Measurements from ENCODE around the gene FLT4. TPM values are rescaled to one million over a fixed set of nuclear protein-coding genes. Genes with fewer than 3 reads are reported as not detected.

The FLT4 gene
- total RNA-seq, 1 donor from 2014 or later: 11.7 TPM

- no peak for DNase-seq (ENCODE audit: low spot score)
- ATAC-seq: no peak
- intact Hi-C loops (cut with DNase I): no loop called here
Measured at GRCh38 chr5:180600554-180601041, 48.8 kb downstream of the FLT4 start.

DNA sequence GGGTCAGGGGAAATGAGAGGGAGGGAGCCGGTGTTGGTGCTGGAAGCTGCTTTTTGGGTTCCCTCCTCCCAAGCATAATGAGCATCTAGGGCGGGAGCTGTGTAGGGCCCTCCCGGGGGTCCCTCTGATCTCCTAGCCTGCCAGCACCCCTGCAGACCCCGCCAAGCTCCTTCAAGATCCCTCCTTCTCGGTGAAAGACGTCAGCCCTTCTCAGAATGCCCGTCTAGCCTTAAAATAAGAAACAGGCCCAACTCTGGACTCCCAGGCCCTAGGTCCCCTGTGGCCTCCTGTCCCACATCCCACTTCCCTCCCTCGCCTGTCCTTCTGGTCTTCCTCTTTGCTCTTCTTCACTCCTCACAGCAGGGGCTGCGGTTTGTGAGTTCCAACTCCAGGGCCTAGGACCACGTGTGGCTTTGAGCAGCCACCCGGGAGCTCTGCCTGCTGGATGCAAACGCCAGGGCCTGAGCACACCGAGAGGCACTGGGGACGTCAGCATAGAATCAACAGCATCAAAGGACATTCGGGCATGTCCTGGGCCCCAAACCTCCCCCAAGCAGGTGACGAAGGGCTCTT lies 49.3 kb downstream of the FLT4 start:
- intact Hi-C loops (cut with DNase I): no loop called here
- DNase-seq (ENCODE audit: low spot score) (peak; percentile 19), ATAC-seq (no peak)

DNA sequence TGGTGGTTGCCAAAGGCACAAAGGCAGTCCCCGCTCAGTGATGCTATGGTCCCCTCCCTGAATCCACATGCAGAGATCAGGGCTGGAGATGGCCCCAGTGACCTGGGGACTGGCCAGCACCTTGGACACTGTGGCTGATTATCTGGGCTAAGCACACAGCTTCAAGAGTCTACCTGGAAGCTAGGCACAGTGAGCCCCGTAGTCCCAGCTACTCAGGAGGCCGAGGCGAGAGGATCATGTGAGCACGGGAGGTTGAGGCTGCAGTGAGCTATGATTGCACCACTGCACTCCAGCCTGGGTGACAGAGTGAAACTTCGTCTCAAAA lies 49.8 kb downstream of the FLT4 start:
- intact Hi-C loops (cut with DNase I): no loop called here
- ATAC-seq: no peak
- DNase-seq (ENCODE audit: low spot score): peak; percentile 26

DNA sequence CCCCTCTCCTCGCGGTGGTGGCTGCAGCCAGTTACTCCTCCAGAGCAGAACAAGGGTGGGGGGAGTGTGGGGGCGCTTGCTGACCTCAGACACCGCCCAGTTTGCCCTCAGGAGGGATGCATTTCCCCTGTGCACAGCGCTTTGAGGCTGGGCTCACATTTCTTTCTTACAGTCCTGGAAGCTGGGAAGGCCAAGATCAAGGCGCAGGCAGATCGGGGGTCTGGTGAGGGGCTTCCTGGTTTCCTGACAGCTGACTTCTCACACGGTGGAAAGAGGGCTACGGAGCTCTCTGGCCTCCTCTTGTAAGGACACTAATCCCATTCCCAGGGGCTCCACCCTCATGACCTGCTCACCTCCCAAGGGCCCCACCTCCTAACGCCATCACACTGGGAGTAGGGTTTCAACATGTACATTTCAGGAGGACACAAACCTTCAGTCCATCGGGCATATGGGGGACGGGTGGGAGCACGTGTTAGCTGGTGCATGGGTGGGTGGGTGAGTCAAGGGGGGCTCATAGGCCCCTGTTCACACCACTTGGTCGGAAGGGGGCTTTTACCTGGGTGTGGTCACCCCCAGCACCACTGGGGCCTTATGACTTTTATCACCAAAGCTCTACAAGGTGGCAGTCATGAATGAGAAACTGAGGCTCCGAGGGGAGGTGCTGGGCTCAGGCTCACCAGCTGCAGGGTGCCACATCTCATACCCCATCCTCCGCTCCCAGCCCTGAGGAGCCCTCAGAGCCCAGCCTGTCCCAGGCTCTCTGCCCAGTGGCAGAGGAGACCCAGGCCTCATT lies 50.4 kb downstream of the FLT4 start:
- intact Hi-C loops (cut with DNase I): no loop called here
- ATAC-seq (no peak), DNase-seq (ENCODE audit: low spot score) (peak; percentile 36)

- DNase-seq (ENCODE audit: low spot score) (no peak), ATAC-seq (no peak)
Measured at GRCh38 chr5:180598316-180598701, 51.1 kb downstream of the FLT4 start.

GRCh38 chr5:180596668-180597231 lies 52.6 kb downstream of the FLT4 start:
- intact Hi-C loops (cut with DNase I): no loop called here
- DNase-seq (ENCODE audit: low spot score) (peak; percentile 36), ATAC-seq (no peak)

More at GRCh38 chr5:180598316-180598701, 51.1 kb downstream of the FLT4 start:
- intact Hi-C loops (cut with DNase I): no loop called here

- intact Hi-C loops (cut with DNase I): no loop called here
- ATAC-seq: no peak
- peak; percentile 49 for DNase-seq (ENCODE audit: low spot score)
Measured at GRCh38 chr5:180596115-180596667, 53.2 kb downstream of the FLT4 start.

GRCh38 chr5:180595381-180596114 lies 53.9 kb downstream of the FLT4 start:
- ATAC-seq (no peak), DNase-seq (ENCODE audit: low spot score) (peak; percentile 39)
- intact Hi-C loops (cut with DNase I): no loop called here

DNA sequence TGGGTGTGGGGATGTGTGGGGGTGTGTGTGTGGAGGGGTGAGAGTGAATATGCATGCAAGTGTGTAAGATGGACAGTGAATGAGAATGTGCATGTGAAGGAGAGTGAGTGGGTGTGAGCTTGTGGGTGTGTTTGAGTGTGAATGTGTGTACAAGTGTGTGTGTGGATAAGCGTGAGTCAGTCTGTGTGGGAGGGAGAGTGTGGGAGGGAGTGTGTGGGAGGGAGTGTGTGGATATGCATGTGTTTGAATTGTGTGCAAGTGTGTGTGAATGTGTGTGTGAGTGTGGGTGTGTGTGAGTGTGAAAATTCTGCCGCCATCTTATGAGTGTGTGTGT lies 54.4 kb downstream of the FLT4 start:
- DNase-seq (ENCODE audit: low spot score): no peak
- intact Hi-C loops (cut with DNase I): no loop called here
- ATAC-seq: no peak

- DNase-seq (ENCODE audit: low spot score) (peak; percentile 32), ATAC-seq (no peak)
- intact Hi-C loops (cut with DNase I): no loop called here
Measured at GRCh38 chr5:180594311-180595045, 54.9 kb downstream of the FLT4 start.

- ATAC-seq (no peak), DNase-seq (ENCODE audit: low spot score) (peak; percentile 21)
- intact Hi-C loops (cut with DNase I): no loop called here
Measured at GRCh38 chr5:180593446-180594206, 55.8 kb downstream of the FLT4 start.

DNA sequence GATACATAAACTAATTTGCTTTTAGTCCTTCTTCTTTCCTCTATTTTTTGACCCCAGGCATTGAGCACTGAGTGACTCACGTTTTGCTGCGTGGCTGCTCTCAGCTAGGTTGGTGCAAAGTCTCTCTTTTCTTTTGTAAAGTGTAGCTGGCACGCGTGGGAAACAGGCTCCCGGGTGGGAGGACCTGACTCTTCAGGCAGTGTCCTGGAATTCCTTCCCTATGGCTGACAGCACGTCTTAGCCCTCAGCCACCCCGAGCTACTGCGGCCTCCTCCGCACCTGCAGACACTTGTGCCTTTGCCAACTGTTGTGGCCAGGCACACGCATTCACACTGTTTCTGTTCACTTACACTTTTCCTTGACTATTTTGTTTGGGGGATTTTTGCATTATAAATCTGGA lies 57.2 kb downstream of the FLT4 start:
- intact Hi-C loops (cut with DNase I): no loop called here
- DNase-seq (ENCODE audit: low spot score) (peak; percentile 36), ATAC-seq (no peak)

GRCh38 chr5:180591311-180591887 lies 58.0 kb downstream of the FLT4 start, which contains the start of gene SCGB3A1:
Gene SCGB3A1, minus strand, starts transcription at chr5:180591499. Its CDS starts 37 bp downstream, at chr5:180591462.
- intact Hi-C loops (cut with DNase I): no loop called here
- ATAC-seq (no peak), DNase-seq (ENCODE audit: low spot score) (peak; percentile 54)

- intact Hi-C loops (cut with DNase I): no loop called here
- peak; percentile 41 for DNase-seq (ENCODE audit: low spot score)
Measured at GRCh38 chr5:180590543-180591310, 58.7 kb downstream of the FLT4 start.

GRCh38 chr5:180589771-180590542 lies 59.4 kb downstream of the FLT4 start:
- DNase-seq (ENCODE audit: low spot score): peak; percentile 26
- no peak for ATAC-seq
- intact Hi-C loops (cut with DNase I): no loop called here

More at GRCh38 chr5:180590543-180591310, 58.7 kb downstream of the FLT4 start:
- no peak for ATAC-seq

DNA sequence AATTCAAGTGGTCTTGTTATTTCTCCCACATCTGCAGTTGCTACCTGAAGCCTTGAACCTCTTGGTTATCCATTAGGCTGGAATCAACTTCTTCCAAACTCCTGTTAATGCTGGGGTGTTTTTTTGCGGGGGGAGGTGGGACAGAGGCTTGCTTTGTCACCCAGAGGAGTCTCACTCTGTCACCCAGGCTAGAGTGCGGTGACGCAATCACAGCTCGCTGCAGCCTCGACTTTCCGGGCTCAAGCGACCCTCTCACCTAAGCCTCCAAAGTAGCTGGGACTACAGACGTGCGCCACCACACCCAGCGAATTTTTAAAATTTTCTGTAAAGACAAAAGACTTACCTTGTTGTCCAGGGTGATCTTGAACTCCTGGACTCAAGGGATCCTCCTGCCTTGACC lies 62.5 kb downstream of the FLT4 start:
- intact Hi-C loops (cut with DNase I): no loop called here
- DNase-seq (ENCODE audit: low spot score) (no peak), ATAC-seq (no peak)

Data from sciatic nerve (tissue), 2 donors.